DMS79 treated with DMSO at 0.1 percent for 48 hours (cell line): ENCODE data around the gene FAM3B.
"Not testable (repeated sequence)": the region's sequence is repeated elsewhere in the genome, so short reads cannot be mapped to it uniquely, and the experiment has no call there.

Experiments used
- DNase-seq: peaks from one replicate; lab custom pipeline; 2025; lab: John Stamatoyannopoulos, UW

Gene FAM3B, protein sequence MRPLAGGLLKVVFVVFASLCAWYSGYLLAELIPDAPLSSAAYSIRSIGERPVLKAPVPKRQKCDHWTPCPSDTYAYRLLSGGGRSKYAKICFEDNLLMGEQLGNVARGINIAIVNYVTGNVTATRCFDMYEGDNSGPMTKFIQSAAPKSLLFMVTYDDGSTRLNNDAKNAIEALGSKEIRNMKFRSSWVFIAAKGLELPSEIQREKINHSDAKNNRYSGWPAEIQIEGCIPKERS

GRCh38 chr21:41316200-41317062 is at the start of gene FAM3B:
Gene FAM3B (plus strand): TSS chr21:41316801. CDS start chr21:41316880, 79 bp downstream.
- DNase-seq = peak; percentile 69

DNA sequence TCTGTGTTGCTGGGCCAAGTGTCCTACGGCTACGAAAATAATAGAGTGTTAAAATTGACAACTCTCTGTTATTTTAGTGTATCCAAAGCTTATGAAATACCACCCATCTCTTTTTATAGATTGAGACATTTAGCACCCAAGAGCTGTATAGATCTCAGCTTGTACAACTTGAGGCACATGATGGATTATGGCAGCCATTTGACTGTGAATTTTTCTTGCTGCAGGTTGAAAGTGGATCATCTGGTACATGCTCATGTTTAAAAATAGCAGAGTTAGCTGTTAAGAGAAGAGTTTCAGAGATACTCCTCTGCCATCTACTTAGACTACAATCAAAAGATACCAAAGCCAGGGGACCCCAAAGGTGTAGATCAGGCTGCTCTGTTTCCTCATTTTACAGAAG is 49.3 kb upstream of the FAM3B start:
- no peak for DNase-seq

DNA sequence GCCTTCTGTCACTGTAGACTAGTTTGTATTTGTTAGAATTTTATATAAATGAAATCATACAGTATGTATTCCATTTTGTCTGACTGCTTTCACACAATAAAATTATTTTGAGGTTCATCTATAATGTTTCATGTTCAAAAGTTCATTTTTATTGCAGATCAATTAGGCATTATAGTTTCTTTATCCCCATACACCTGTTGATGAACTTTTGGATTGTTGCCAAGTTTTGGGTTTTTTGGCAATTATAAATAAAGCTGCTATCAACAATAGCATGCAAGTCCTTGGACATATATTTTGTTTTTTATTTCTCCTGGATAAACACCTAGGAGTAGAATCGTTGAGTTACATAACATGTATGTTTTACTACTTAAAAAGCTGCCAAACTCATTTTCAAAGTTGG is 47.1 kb upstream of the FAM3B start:
- no peak for DNase-seq

DNA sequence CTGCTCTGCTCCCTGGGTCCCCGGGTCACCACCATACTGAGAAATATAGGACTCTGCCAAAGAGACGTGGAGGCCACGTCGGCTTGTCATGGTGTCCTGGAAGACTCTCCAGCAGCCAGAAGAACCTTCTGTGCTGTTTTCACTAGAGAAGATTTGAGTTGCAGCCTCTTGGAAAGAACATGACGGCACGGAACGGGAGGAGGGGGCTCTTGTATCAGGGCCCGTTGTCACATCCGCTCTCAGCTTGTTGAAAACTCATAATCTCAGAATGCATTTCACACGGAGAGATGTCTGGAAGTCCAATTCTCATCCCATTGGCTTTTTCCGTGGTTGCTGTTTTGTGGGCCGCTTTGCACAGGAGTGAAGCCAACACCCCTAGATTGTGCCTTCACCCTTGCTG is 39.4 kb upstream of the FAM3B start:
- no peak for DNase-seq

DNA sequence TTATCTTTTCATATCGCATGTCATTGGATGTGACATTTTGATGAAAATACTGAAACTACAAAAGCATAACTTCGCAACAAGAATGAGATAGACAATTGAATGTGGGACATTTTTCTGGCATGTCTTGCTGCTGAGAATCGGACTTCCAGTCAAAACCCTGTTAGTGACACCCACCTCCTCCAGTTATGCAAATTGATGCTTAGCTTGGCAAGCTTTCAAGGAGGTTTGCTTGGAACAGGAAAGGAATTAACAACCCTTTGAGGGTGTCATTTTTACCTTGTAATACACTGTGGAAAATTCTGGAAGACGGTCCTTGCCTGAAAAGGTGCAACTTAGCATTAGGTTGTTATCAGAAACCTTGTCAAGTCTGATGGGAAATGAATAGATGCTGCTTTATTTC is 38.8 kb upstream of the FAM3B start:
- DNase-seq = no peak

DNA sequence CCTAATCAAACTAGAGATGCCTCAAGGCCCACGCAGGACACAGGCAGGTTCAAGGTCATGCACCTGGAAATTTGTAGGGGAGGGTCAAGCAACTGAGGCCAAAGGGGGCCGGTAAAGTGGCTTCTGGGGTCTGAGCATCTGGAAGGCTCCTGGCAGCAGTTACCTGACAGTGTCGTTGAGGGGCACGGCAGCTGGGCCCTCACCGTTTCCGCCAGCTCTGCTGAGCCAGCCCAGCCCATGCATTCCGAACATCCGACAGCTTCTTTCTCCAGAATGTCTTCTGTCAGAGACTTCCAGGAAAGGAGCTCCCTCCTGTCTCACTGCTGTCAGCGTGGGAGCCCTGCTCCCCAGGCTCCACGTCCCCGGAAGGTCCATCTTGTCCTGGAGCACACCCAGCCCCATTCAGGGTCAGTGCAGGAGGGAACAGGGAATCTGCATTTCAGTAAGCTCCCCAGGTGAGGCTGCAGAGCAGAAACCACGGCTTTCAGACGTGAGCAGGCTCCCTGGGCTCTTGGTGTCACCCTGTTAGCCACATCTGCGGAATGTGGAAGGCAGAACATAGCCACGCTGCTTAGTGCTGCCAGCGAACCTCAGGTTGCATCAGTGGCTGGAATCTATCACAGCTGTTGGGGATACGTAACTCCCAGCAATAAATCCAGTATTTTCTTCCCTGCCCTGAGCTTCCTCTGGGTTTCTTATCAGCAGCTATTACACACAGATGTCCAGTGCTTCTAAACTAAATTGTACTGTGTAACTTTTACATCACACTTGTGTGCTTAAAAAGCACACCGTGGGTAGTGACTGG is 36.3 kb upstream of the FAM3B start:
- no peak for DNase-seq

GRCh38 chr21:41282412-41282811 is 34.2 kb upstream of the FAM3B start:
- no peak for DNase-seq

- peak; percentile 78 for DNase-seq
These were observed 33.3 kb upstream of the FAM3B start for GRCh38 chr21:41283211-41283818.

GRCh38 chr21:41289431-41289830 is 27.2 kb upstream of the FAM3B start:
- DNase-seq = no peak

DNA sequence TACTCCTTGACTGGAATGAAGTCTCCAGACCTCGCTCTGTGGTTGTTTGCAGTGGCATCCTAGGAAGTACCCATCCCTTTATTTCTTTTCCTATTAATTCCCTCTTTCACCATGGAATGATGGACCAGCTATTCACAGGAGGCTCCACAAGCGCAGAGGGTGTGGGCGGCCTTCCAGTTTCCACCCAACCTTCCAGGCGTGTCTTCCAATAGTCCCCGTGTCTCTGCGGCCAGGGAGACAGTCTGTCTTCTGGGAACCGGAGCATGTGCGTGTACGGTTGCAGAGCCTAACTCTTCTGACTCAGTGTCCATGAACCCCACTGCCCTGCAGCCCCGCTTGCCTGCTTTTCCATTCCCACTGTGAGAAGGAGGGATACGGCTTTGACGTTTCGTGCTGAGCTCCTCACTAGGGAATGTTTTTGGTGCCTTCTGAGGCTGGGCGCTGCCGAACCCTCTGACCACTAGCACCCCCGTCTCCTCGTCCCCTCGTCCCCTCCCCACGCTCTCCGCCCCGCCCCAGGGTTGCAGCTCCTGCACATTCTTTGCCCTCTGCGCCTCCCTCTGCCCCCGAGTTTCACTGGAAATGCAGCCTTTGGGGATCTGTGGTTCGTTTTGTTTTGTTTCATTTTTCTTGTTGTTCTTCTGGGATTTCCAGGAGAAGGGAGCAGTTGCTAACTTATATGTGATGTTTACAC is 26.3 kb upstream of the FAM3B start:
- DNase-seq = no peak

GRCh38 chr21:41294548-41295231 is 21.9 kb upstream of the FAM3B start:
- DNase-seq = no peak

GRCh38 chr21:41295721-41296254 is 20.8 kb upstream of the FAM3B start:
- no peak for DNase-seq

- DNase-seq = no peak
These were observed 13.6 kb upstream of the FAM3B start for GRCh38 chr21:41302976-41303375.

DNA sequence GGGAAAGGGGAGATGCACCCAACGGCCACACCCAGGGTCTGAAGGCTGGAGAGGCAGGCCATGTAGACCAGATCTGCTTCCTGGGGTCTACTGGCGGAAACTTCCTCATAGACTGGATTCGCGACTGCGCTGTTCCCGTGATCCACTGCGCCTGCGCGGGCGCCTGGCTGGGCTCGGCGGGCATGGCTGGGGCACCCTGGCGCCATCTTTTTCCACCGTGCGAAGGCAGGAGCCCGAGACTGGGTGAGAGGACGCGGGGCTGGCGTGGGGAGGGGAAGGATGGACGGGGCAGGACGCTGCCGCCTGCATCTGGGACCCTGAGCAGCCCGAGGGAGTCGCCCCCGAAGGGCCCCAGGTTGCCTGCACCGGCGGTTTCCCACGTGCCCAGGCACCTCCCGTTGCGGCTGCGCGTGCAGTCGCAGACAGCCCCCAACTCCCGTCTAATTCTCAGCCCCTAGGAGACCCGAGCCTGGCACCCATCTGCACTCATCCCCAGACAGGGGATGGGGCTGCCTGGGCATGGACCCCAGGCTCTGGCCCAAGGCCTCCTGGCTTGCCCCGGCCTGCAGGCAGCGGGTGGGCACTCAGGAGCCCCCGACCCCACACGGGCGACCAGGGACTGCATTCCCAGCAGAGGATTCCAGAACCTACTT is 12.4 kb upstream of the FAM3B start:
- no peak for DNase-seq

DNA sequence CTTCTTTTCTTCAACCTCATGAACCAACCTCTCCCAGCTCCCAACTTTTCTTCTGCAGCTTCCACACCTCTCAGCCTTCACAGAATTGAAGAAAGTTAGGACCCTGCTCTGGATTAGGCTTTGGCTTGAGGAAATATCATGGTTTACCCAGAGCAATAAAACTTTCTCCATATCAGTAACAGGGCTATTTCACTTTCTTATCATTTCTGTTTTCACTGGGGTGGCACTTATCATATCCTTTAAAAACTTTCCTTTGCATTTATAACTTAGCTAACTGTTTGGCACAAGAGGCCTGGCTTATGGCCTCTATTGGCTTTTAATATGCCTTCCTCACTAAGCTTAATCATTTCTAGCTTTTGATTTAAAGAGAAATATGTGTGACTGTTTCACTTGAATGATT is 9.4 kb upstream of the FAM3B start:
- DNase-seq = no peak

GRCh38 chr21:41313285-41314164 is 3.1 kb upstream of the FAM3B start:
- DNase-seq = not testable (repeated sequence)

- no peak for DNase-seq
These were observed 875 bp upstream of the FAM3B start for GRCh38 chr21:41315726-41316125.

DNA sequence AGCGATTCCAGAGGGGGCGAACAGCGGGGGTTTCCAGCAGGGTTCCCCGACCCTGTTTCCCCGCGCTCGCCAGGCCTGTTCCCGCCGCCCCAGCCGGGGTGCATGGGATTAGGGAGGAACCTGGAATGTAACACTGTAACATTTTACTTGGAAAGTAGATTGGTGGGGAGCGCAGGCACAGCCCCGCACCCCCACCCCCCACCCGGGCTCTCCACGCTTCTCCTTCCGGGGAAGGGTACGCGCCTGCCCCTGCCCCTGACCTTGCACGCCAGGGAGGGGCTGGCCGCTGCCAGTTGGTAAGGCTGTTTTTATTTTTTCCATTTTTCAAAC is 427 bp downstream of the FAM3B start:
- no peak for DNase-seq

DNA sequence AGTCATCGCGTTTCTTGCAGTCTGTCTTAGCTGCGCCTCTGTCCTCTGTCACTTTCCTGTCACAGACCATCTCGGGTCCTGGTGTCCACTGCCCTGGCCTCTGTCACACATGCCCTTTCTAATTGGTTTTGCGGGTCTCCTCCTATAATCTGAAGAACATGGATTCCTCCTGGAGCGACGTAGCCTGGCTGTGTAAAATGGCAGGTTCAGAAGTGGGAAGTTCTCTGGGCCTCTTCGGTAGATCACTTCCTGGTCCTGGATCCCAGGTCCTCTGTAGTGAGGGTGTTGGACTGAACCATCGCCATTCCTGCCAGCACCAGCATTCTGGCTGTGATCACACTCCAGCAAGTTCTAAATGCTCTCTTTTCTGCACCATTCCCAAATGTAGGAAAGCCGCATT is 857 bp downstream of the FAM3B start:
- DNase-seq = no peak
